ENCODE data around the gene ASTN2.

- no peak for TF ChIP-seq EZH2 (IDR thresholded peaks at IDR 0.05; ENCODE audit: insufficient read depth, poor library complexity, severe bottlenecking)
- no peak for TF ChIP-seq EZH2phosphoT487 (IDR thresholded peaks at IDR 0.05; ENCODE audit: insufficient read depth, low read depth)
Observed at GRCh38 chr9:116888066-116888465, 526.8 kb downstream of the ASTN2 start.

Measured in GM23248 (cell line).